ENCODE measurements around the gene UBE2O.

UBE2O gene

DNA sequence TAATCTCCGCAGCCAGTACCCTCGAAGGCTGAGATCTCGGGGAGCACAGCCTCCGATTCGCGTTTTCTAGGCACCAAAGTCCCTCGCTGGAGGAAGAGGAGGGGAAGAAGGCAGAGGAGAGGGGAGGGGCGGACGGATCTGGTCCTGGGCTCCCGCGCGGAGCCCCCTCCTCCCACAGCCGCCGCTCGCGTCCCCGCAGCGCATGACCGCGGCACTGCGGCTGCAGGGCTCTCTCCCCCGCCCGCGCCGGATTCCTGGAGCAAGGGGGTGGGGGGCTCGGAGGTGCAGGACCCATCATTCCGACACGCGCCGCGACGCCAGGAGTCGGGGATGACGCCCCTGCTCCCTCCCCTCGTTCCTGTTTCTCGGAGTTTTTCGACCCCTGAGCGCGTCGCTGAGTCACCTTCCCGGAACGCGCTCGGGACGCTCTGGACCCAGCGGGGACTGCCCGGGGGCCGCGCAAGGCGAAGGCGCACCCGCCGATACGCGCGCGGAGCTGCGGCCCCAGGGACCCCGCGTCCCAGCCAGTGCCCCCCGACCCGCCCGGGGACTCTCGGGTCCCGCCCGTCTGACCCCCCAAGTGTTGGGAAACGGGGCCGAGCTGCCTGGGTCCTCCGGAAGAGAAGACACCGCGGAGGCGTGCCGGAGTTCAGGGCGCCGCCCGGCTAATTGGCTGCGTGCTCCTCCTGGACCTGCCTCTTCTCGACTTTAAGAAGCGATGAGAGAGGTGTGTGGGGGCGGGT is 70.0 kb downstream of the UBE2O start:
- H3K9me3 ChIP-seq (replicated peaks in 1 of 11) = no peaks in the 10 kb centered on the region
- H4K20me1 ChIP-seq = peaks cover 0 to 46% (median 29%) of the 10 kb centered on the region in 11 experiments; a peak in 18 of 22 replicates
- peaks cover 39 to 73% (median 63%) of the 10 kb centered on the region in 10 experiments for H3K4me1 ChIP-seq
- H3K4me3 ChIP-seq = peak overlapping the region; percentile 58 to 77 (median 66)
- H3K36me3 ChIP-seq = no peaks in the 10 kb centered on the region
- peak overlapping the region; percentile 89 to 100 (median 99) for H3K4me2 ChIP-seq
- H3K9ac ChIP-seq = peak overlapping the region; percentile 29 to 83 (median 78); a peak in 20 of 22 replicates
- H3K27ac ChIP-seq = peak overlapping the region in 6 of 11 experiments; percentile 39 to 83 (median 78); a peak in 12 of 22 replicates
- peaks cover 17 to 79% (median 60%) of the 10 kb centered on the region in 11 experiments for H3K27me3 ChIP-seq
- no peak for TF ChIP-seq Cebpa-rat (IDR thresholded peaks at IDR 0.05)

DNA sequence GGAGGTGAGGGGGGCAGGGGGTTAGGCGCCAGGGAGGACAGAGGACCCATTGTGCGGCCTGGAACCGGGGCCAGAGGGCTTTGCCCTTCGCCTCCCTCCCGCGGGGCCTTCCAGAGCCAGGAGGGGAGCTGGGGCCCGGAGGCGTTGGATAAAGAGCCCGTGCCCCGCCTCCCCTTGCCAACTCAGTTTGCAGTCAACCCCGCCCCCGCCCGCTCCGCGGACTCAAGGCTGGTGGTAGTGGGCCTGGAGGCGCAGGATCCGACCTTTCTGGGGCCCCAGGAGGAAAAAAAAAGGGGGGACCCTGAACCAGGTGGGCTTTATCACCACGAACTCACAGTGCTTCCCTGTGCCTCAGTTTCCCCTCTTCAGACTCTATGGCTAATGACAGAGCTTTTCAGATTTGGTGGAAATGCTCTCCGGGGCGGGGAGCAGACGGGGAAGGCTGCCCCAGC is 70.6 kb downstream of the UBE2O start:
- TF ChIP-seq Cebpa-rat (IDR thresholded peaks at IDR 0.05) = no peak
- H3K36me3 ChIP-seq = no peaks in the 10 kb centered on the region
- H3K27me3 ChIP-seq = peaks cover 17 to 79% (median 60%) of the 10 kb centered on the region in 11 experiments
- peak overlapping the region; percentile 58 to 77 (median 66) for H3K4me3 ChIP-seq
- peak overlapping the region; percentile 89 to 100 (median 99) for H3K4me2 ChIP-seq
- H3K9me3 ChIP-seq (replicated peaks in 1 of 11) = no peaks in the 10 kb centered on the region
- H3K27ac ChIP-seq = peak overlapping the region in 5 of 11 experiments; percentile 42 to 83 (median 76); a peak in 8 of 22 replicates
- peak overlapping the region in 9 of 11 experiments; percentile 72 to 83 (median 80); a peak in 16 of 22 replicates for H3K9ac ChIP-seq
- peaks cover 0 to 40% (median 25%) of the 10 kb centered on the region in 11 experiments; a peak in 18 of 22 replicates for H4K20me1 ChIP-seq
- H3K4me1 ChIP-seq = peaks cover 39 to 67% (median 58%) of the 10 kb centered on the region in 10 experiments

DNA sequence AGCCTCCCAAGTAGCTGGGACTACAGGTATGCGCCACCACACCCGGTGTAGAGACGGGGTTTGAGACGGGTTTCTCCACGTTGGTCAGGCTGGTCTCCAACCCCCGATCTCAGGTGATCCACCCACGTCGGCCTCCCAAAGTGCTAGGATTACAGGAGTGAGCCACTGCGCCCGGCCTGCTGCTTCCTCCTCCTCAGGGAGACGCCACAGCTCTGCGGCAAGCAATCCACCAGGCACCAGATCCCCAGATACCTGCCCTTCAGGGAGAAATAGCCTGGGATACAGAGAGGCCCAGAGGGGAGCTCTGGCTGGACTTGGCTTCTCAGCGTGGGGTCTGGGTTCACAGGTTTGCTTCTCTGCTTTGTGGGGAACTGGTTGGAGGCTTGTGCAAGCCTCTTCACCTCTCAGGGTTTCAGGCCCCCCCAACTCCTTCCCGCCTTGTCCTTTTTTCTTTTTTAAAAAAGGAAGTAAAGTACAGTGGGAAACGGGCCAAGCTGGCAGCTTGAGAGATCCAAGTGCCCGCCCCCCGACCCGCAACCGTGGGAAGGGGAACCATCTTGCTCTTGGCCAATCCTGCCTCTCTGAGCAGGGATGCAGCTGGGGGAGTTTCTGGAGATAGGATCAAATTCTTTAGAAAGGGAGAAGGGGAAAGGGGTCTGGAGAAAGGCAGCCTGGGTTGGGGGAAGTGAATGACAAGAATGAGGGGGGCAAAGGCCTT is 71.2 kb downstream of the UBE2O start:
- H3K27ac ChIP-seq = peak overlapping the region in 4 of 11 experiments; percentile 24 to 83 (median 30); a peak in 5 of 22 replicates
- peaks cover 17 to 76% (median 60%) of the 10 kb centered on the region in 11 experiments for H3K27me3 ChIP-seq
- H3K9me3 ChIP-seq (replicated peaks in 1 of 11) = no peaks in the 10 kb centered on the region
- H3K4me2 ChIP-seq = peak overlapping the region; percentile 89 to 100 (median 99); a peak in 21 of 22 replicates
- TF ChIP-seq Cebpa-rat (IDR thresholded peaks at IDR 0.05) = no peak
- H3K36me3 ChIP-seq = no peaks in the 10 kb centered on the region
- H4K20me1 ChIP-seq = peaks cover 0 to 34% (median 20%) of the 10 kb centered on the region in 11 experiments; a peak in 18 of 22 replicates
- H3K9ac ChIP-seq = peak overlapping the region in 1 of 11 experiments; percentile 81; a peak in 3 of 22 replicates
- peak overlapping the region in 6 of 10 experiments; percentile 64 to 77 (median 67); a peak in 7 of 20 replicates for H3K4me3 ChIP-seq
- peaks cover 39 to 61% (median 54%) of the 10 kb centered on the region in 10 experiments for H3K4me1 ChIP-seq

DNA sequence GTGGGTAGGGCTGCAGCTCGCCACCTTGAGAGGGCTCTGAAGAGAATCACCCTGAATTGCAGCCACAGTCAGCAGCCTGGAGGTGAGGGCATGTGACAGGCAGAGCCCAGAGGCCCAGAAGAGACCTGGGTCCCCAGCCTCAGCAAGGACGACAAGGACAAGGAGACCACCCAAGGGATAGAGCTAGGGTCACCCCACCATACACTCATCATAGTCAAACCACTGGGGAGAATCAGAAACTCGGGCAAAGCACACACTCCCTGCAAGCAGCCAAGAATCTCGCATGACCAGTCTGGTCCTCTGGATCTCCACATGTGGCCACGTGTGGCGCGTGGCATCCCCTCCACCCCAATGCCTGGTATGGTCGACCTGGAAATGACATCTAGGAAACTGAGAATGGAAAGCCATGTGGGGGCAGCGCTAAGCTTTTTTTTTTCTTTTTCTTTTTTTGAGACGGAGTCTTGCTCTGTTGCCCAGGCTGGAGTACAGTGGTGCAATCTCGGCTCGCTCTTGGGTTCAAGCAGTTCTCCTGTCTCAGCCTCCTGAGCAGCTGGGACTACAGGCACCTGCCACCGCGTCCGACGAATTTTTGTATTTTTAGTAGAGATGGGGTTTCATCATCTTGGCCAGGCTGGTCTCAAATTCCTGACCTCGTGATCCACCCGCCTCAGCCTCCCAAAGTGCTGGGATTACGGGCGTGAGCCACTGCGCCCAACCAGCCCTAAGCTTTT is 73.1 kb downstream of the UBE2O start:
- Histone ChIP-seq H3K27me3 (peaks cover 4 to 57% (median 44%) of the 10 kb centered on the region in 11 experiments), H3K4me3 (no peak overlapping the region)

DNA sequence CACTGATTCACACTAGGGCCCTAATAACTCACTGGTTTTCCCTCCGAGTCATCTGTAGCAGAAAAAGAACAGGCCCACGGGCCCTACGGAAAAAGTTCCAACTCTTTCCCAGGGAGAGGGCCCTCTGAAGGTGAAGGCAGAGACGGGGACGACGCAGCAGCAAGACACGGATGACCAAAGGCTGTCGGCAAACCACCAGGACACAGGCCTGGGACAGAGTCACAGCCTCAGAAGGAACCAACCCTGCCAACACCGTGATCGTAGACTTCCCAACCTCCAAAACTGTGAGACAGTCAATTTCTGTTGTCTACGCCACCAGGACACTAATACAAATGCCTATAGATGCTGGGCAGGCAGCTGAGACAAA is 73.7 kb downstream of the UBE2O start:
- peaks cover 0 to 51% (median 38%) of the 10 kb centered on the region in 11 experiments; a peak in 19 of 22 replicates for H3K27me3 ChIP-seq
- H3K4me2 ChIP-seq = no peak overlapping the region
- peaks cover 0 to 16% (median 5%) of the 10 kb centered on the region in 11 experiments; a peak in 8 of 22 replicates for H4K20me1 ChIP-seq
- no peak overlapping the region for H3K27ac ChIP-seq
- no peak overlapping the region for H3K4me3 ChIP-seq
- peaks cover 21 to 41% (median 32%) of the 10 kb centered on the region in 10 experiments for H3K4me1 ChIP-seq
- H3K9ac ChIP-seq = no peak overlapping the region
- no peak for TF ChIP-seq Cebpa-rat (IDR thresholded peaks at IDR 0.05)
- no peaks in the 10 kb centered on the region for H3K9me3 ChIP-seq (replicated peaks in 1 of 11)
- no peaks in the 10 kb centered on the region for H3K36me3 ChIP-seq

More for the DNA sequence above, 73.1 kb downstream of the UBE2O start:
- Histone ChIP-seq H3K9ac (no peak overlapping the region), H3K4me1 (peaks cover 21 to 41% (median 34%) of the 10 kb centered on the region in 10 experiments), H3K27ac (no peak overlapping the region), H3K4me2 (no peak overlapping the region), H3K36me3 (no peaks in the 10 kb centered on the region), H3K9me3 (replicated peaks in 1 of 11) (no peaks in the 10 kb centered on the region), H4K20me1 (peaks cover 0 to 17% (median 6%) of the 10 kb centered on the region in 11 experiments; a peak in 14 of 22 replicates)
- no peak for TF ChIP-seq Cebpa-rat (IDR thresholded peaks at IDR 0.05)

DNA sequence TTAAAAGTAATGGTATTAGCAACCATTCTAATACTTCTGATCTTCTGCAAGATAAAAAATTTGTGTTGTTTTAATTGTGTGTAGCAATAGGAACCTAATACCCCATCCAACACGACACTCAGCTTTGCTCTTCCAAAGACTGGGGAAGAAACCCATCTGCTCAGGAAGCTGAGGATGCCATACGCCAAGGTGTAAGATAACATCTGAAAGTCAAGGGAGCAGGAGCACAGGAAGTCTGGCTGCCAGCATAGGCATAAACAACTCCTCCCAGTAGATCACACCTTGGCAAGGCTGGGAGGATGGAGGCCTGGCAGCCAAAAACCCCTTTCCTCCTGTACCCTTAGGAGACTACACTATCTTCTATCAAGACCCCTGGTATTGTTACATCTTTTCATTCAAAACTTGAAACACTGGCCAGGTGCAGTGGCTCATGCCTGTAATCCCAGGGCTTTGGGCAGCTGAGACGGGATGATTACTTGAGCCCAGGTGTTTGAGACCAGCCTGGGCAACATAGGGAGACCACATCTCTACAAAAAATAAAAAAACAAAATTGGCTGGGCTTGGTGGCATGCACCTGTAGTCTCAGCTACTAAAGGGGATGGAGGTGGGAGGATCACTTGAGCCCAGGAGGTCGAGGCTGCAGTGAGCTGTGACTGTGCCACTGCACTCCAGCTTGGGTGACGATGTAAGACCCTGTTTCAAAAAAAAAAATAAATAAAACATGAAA is 74.2 kb downstream of the UBE2O start:
- peaks cover 0 to 16% (median 5%) of the 10 kb centered on the region in 11 experiments; a peak in 8 of 22 replicates for H4K20me1 ChIP-seq
- no peaks in the 10 kb centered on the region for H3K9me3 ChIP-seq (replicated peaks in 1 of 11)
- no peak overlapping the region for H3K4me2 ChIP-seq
- no peak overlapping the region for H3K27ac ChIP-seq
- peaks cover 24 to 42% (median 33%) of the 10 kb centered on the region in 10 experiments for H3K4me1 ChIP-seq
- no peak overlapping the region for H3K4me3 ChIP-seq
- no peak for TF ChIP-seq Cebpa-rat (IDR thresholded peaks at IDR 0.05)
- H3K9ac ChIP-seq = no peak overlapping the region
- no peaks in the 10 kb centered on the region for H3K36me3 ChIP-seq
- peaks cover 0 to 46% (median 33%) of the 10 kb centered on the region in 11 experiments; a peak in 19 of 22 replicates for H3K27me3 ChIP-seq

DNA sequence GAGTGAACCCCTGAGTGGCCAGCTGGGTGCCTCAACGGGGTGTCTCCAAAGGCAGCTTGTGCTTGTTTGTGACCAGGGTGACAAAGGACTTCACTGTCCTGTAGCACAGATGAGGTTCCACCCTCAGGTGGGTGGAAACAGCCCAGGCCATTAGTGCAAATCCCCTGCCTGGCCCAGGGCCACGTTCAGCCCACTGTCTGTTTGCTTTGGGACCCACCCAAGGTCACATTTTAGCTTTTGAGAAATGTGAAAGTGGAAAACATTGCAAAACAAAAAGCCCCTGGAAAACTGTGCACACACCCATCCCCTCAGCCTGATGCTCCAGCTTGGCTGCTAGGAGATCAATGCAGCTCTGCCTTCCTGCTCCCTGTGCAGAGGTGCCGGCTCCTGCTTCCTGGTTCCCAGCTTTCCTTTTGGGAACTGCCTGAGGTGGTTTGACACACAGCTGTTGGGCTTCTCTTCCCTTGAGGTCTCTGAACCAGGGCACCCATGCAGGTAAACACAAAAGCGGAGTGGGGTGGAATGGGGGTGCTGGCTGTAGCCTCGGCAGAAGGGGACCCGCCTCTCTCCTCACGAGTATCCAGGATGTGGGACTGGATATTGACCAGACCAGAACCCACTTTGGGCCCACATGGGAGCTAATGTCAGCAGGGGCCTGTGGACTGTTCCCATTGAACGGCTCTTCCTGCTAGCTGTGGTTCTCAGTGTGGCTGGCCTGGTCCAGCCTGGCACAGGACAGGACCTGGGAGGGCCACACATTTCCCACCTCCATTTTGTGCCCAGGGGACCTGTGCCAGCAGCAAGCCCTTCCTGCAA is 76.4 kb downstream of the UBE2O start:
- TF ChIP-seq Cebpa-rat (IDR thresholded peaks at IDR 0.05) = no peak
- H3K9me3 ChIP-seq (replicated peaks in 1 of 11) = no peaks in the 10 kb centered on the region
- peaks cover 13 to 34% (median 26%) of the 10 kb centered on the region in 10 experiments for H3K4me1 ChIP-seq
- H3K9ac ChIP-seq = no peak overlapping the region
- H3K27ac ChIP-seq = no peak overlapping the region
- no peak overlapping the region for H3K4me3 ChIP-seq
- no peaks in the 10 kb centered on the region for H3K36me3 ChIP-seq
- peaks cover 0 to 3% (median 0%) of the 10 kb centered on the region in 11 experiments; a peak in 1 of 22 replicates for H4K20me1 ChIP-seq
- H3K4me2 ChIP-seq = no peak overlapping the region
- H3K27me3 ChIP-seq = peaks cover 0 to 24% (median 11%) of the 10 kb centered on the region in 11 experiments; a peak in 16 of 22 replicates

Measured in BLaER1 treated with 17β-estradiol and CSF1 and Interleukin-3, amounts not matched to agents 10 nM and 100 nM (cell line).